MM.1S (cell line): ENCODE measurements around the gene SMG6.

Experiments used
- EZH2phosphoT487 ChIP-seq: fragments of 300-600 bp; sonication (generic); IDR thresholded peaks from 2 replicates; pipeline ENCODE4 v1.6.1; 2018; ENCODE audit warnings: antibody characterized with exemption, low read length
- TF ChIP-seq, protein P1 (sequence below): fragments of 300-600 bp; sonication (generic); IDR thresholded peaks from 2 replicates; pipeline ENCODE4 v1.5.1; 2016; ENCODE audit warnings: antibody characterized with exemption, low read length, mixed read lengths

DNA sequence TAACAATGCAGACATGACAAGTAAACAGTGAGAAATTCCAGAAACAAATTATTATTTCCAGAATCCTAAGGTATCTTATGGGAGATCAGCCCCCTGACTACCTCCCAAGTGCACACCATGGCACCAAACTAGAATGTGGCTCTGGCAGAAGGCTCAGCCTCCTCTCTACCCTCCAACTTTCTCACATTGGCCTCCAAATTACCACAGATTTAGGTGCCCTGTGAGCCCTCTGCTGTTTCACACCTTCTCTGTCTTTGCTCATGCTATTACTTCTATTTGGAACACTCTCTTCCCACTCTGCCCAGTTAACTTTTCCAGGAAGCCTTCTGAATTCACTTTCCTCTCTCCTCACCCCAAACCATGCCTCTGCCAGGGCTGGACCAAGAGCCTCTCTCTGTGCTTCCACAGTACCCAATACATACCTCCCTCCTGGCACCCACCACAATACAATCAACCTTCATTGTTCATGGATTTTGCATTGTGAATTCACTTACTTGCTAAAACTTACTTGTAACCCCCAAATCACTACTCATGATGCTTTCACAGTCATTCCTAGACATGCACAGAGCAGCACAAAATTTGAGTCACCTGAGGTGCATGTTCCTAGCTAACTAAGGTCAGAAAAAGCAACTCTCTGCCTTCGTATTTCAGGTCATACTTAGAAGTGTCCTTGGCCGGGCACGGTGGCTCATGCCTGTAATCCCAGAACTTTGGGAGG is 31.4 kb downstream of the SMG6 start:
- TF ChIP-seq, protein P1, sequence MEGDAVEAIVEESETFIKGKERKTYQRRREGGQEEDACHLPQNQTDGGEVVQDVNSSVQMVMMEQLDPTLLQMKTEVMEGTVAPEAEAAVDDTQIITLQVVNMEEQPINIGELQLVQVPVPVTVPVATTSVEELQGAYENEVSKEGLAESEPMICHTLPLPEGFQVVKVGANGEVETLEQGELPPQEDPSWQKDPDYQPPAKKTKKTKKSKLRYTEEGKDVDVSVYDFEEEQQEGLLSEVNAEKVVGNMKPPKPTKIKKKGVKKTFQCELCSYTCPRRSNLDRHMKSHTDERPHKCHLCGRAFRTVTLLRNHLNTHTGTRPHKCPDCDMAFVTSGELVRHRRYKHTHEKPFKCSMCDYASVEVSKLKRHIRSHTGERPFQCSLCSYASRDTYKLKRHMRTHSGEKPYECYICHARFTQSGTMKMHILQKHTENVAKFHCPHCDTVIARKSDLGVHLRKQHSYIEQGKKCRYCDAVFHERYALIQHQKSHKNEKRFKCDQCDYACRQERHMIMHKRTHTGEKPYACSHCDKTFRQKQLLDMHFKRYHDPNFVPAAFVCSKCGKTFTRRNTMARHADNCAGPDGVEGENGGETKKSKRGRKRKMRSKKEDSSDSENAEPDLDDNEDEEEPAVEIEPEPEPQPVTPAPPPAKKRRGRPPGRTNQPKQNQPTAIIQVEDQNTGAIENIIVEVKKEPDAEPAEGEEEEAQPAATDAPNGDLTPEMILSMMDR = no peak
- TF ChIP-seq EZH2phosphoT487 = no peak
